Right cardiac atrium (tissue), 5 donors: ENCODE data around the gene TMEM232. TPM values are rescaled to one million over a fixed set of nuclear protein-coding genes. Genes with fewer than 3 reads are reported as not detected.

ENCODE experiments used
- ATAC-seq, 2 donors: fragments of 200-7000 bp; cut with Tn5 transposase; one replicate each; pipeline versions ENCODE4 v1.8.0 to v1.9.1; 2020; ENCODE audit warnings: moderate library complexity in 2 of 2, mild to moderate bottlenecking in 1 of 2
- DNase-seq, 3 donors: peaks; one replicate each; pipeline ENCODE4 v3.0.0-alpha.2; 2020
- H3K27ac ChIP-seq: one replicate; pipeline ENCODE4 v1.5.1; 2013; ENCODE audit warnings: mild to moderate bottlenecking, low read length, control low read depth, moderate library complexity
- H3K27me3 ChIP-seq: one replicate; pipeline ENCODE4 v1.6.1; 2013; ENCODE audit not compliant: control insufficient read depth, insufficient read depth
- H3K4me1 ChIP-seq: one replicate; pipeline ENCODE4 v1.6.1; 2013; ENCODE audit warnings: low read length; ENCODE audit not compliant: control insufficient read depth, insufficient read depth
- H3K4me3 ChIP-seq: one replicate; pipeline ENCODE4 v1.5.1; 2013; ENCODE audit warnings: low read length, control low read depth
- H3K9me3 ChIP-seq: one replicate; pipeline ENCODE4 v1.6.1; 2013; ENCODE audit warnings: low read length; ENCODE audit not compliant: control insufficient read depth
- WGBS: extraction: QIAGEN DNeasy Blood & Tissue Kit; methylation state at CpG from one replicate; pipeline ENCODE4 v1.1.7; 2013; 5-methylcytosine and 5-hydroxymethylcytosine counted together
- intact Hi-C, 4 donors: fragments of 100-400 bp; cut with DNase I; formaldehyde crosslinking; loops; one replicate each; pipeline versions ENCODE4 v1.11.0 to v1.14.0; 2022 to 2023
- polyA plus RNA-seq: library from polyadenylated mRNA; stranded (reverse); fragments of 200-250 nt; gene quantifications from one replicate; pipeline ENCODE4 v1.2.3, GENCODE V29; 2013
- total RNA-seq, 4 donors: library from RNA; stranded (reverse); fragmentation: NEBNext Ultra II Directional; extraction: Animal tissue kit (Norgen Biotek cat#: 25700); gene quantifications; one replicate each; pipeline ENCODE4 v1.2.1, GENCODE V29; 2021
- donor health status: healthy with polysubstance abuse.
- donor health status: DM: no; HTN: yes; CAD: no.
- donor health status: DM: no; HTN: no; CAD: no.
- donor health status: DM: no; HTN: yes; CAD: no; lungs with severe emphysema.
- donor health status: DM: yes; HTN: yes; CAD: no.

The TMEM232 gene
- total and polyA plus RNA-seq, 5 donors, result 0.63 to 3.3 (median 3.1) TPM

DNA sequence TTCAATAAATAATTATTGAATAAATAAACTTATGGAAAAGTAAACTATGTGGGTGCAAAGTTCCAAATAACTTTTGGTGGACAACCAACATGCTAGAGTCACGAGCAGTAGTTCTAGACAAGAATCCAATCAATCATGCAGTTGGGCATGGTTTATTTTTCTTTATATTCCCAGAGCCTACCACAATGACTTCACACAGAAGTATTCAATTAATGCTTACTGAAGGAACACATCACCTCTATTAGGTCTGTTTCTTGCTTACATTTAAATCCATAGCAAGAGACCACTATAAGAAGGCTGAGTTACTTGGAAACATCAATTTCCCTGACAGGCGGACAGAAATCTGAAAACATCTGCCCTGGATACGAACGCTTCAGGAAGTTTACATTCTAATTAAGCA lies 214.2 kb downstream of the TMEM232 start:
- no peak overlapping the region for H3K4me3 ChIP-seq
- intact Hi-C loops, result no loop called here
- H3K27ac ChIP-seq, result no peak overlapping the region
- no peaks in the 10 kb centered on the region for H3K4me1 ChIP-seq
- DNase-seq, result no peak
- no peaks in the 10 kb centered on the region for H3K9me3 ChIP-seq
- no peaks in the 10 kb centered on the region for H3K27me3 ChIP-seq
- no peak for ATAC-seq
- WGBS, result 80% methylated on average over 4 of the region's 4 CpGs

DNA sequence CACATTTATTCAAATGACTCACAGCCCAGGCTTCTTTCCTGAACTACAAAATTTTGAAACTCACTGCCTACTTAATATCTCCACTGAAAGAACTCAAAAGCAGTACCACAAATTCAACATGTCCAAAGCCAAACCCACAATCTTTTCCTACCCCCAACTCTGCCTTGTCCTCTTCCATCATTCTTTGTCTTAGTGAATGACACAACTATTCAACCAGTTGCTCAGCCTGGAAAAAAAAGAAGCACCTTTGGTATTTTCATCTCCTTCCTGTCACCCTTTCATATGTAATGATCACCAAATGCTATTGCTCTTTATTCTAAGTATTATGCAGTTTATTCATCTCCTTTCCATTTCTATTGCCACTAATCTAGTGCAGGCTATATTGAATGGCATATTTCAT lies 216.3 kb downstream of the TMEM232 start:
- H3K27me3 ChIP-seq, result no peaks in the 10 kb centered on the region
- no peaks in the 10 kb centered on the region for H3K4me1 ChIP-seq
- ATAC-seq, result no peak
- H3K4me3 ChIP-seq, result no peak overlapping the region
- H3K27ac ChIP-seq, result no peak overlapping the region
- DNase-seq, result no peak
- H3K9me3 ChIP-seq, result no peaks in the 10 kb centered on the region
- intact Hi-C loops, result no loop called here

DNA sequence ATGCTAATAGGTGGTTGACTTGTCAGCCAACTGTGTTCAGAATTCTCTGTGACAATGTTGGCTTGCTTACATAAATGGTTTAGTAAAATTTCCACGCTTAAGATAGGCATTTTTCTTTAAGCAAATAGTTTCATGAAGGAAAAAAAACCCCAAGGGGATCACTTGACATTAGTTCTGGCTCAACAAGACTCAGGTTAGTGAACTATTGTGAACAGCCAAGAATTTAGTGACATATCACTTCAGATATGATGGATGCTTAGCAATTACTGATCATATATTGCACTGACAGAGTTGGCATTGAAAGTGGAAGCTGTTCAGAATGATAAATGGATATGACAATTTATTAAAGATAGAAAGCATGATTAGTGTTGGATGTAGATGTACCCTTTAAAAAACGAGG lies 218.5 kb downstream of the TMEM232 start:
- H3K27me3 ChIP-seq, result no peaks in the 10 kb centered on the region
- no peaks in the 10 kb centered on the region for H3K4me1 ChIP-seq
- DNase-seq, result no peak
- WGBS, result 42% methylated on average over 2 of the region's 2 CpGs
- H3K9me3 ChIP-seq, result no peaks in the 10 kb centered on the region
- ATAC-seq, result no peak
- intact Hi-C loops, result no loop called here
- no peak overlapping the region for H3K4me3 ChIP-seq
- H3K27ac ChIP-seq, result no peak overlapping the region

DNA sequence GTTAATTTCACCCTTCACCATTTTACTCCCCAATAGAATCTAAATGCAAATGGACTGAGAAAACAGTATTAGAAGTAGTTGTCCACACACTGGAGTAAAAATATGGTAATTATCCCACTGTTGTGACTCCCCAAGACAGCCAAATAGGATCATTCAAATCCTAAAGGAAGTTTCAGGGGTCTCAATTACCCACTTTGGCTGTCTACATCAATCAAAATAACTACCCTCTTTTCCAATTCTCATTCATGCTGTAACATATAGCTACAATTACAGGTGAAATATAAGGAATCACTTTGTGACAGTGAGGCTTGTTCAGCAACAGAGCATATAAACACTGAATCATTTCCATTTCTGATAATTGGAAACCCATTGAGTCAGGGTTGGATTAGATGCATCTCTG lies 220.1 kb downstream of the TMEM232 start:
- intact Hi-C loops, result no loop called here
- ATAC-seq, result no peak
- H3K27me3 ChIP-seq, result no peaks in the 10 kb centered on the region

DNA sequence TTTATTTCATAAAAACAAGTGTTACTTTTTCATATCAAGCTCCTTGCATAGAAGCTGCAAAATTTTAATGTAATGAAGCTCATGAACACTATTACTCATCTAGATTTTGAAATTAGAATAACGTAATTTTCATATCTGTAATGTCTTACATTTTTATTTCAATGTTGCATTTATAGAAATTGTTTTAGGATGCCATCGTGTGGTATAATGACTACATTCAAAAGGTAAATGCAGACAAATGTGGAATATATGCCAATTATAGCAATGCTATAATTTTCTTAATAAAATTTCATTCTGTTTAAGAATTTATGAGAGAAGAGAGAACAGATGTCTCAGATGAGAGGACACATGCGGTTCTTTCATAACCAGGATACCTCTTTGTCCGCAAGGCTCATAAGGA lies 230.2 kb downstream of the TMEM232 start:
- Histone ChIP-seq H3K4me1 (no peaks in the 10 kb centered on the region), H3K9me3 (no peaks in the 10 kb centered on the region), H3K27me3 (no peaks in the 10 kb centered on the region), H3K27ac (no peak overlapping the region), H3K4me3 (no peak overlapping the region)
- ATAC-seq, result no peak
- intact Hi-C loops, result no loop called here
- no peak for DNase-seq
- 79% methylated on average over 4 of the region's 4 CpGs for WGBS

More for the DNA sequence above, 220.1 kb downstream of the TMEM232 start:
- H3K4me3 ChIP-seq, result no peak overlapping the region
- no peaks in the 10 kb centered on the region for H3K9me3 ChIP-seq
- H3K27ac ChIP-seq, result no peak overlapping the region
- H3K4me1 ChIP-seq, result no peaks in the 10 kb centered on the region
- DNase-seq, result no peak

DNA sequence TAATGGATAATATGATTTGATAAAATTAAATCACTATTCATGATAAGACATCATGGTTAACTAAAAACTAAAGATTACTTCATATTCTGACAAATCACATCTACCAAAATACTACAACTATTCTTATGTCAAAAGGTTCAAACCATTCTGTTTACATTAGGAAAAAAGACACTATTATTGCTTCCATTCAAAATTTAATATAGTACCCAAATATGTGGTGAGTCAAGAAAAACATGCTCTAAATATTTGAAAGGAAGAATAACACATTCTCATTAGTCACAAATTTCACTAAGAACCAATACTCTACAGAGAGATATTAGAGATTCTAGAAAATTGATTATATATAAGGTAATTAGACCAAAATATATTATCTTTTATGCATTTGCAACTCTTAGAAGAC lies 234.0 kb downstream of the TMEM232 start:
- ATAC-seq, result no peak

DNA sequence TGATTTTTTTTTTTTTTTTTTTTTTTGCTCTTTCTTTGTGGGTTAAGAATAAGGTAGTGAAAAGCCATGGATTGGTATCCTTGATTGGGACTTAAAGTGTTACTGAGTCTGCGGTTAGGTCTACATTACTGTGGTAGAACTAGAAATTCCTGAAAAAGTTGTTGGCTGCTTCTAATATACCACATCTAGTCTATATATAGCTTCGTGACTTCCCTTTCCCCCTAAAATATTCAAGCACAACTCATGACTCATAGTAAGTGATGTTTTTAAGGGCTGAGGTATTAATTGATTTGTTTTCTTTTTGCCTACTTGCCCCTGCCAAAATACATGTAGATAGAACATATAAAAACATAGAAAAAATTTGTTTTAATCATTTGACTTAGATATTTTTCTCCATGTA lies 247.6 kb downstream of the TMEM232 start:
- intact Hi-C loops, result no loop called here
- no peaks in the 10 kb centered on the region for H3K27me3 ChIP-seq
- H3K27ac ChIP-seq, result no peak overlapping the region
- no peaks in the 10 kb centered on the region for H3K9me3 ChIP-seq
- DNase-seq, result no peak
- 56% methylated on average over 2 of the region's 2 CpGs for WGBS
- no peak for ATAC-seq
- no peak overlapping the region for H3K4me3 ChIP-seq
- H3K4me1 ChIP-seq, result no peaks in the 10 kb centered on the region

More for the DNA sequence above, 234.0 kb downstream of the TMEM232 start:
- no peak for DNase-seq
- Histone ChIP-seq H3K4me1 (no peaks in the 10 kb centered on the region), H3K27ac (no peak overlapping the region), H3K27me3 (no peaks in the 10 kb centered on the region), H3K4me3 (no peak overlapping the region), H3K9me3 (no peaks in the 10 kb centered on the region)
- intact Hi-C loops, result no loop called here

DNA sequence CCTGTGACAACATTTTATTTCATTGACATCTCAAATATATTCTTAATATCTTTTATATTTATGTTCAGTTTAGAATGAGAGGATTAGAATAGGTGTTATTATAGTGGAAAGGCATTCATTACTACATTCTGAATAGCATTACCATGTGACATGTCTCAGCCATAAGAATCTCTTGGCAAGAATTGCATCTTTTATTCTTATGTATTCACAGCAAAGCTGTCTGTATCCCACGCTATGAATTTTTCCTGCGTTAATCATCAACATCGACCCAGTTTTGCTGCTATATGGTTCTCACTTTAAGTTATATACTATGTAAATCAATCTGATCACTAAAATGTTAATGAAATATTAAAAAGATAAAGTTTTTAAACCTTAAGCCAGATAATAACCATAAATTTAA lies 248.6 kb downstream of the TMEM232 start:
- Histone ChIP-seq H3K4me1 (no peaks in the 10 kb centered on the region), H3K9me3 (no peaks in the 10 kb centered on the region), H3K27ac (no peak overlapping the region), H3K27me3 (no peaks in the 10 kb centered on the region), H3K4me3 (no peak overlapping the region)
- no peak for ATAC-seq
- DNase-seq, result no peak
- WGBS, result 67% methylated on average over 3 of the region's 3 CpGs
- intact Hi-C loops, result no loop called here

DNA sequence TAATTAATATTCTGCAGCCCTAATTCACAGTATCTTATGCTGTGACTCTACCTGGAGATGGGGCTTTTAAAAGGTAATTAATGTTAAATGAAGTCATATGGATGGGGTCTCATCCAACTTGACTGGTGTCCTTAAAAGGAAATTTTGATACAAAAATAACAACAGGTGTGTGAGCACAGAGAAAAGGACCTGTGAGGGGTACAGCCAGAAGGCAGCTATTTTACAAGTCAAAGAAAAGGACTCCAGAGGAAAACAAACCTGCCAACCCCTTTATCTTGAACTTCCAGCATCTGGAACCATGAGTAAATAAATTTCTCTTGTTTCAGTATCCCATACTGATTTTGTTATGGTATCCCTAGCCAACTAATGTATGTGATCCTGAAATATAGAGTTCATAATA lies 250.3 kb downstream of the TMEM232 start:
- Histone ChIP-seq H3K27me3 (no peaks in the 10 kb centered on the region), H3K9me3 (no peaks in the 10 kb centered on the region), H3K4me3 (no peak overlapping the region), H3K4me1 (no peaks in the 10 kb centered on the region), H3K27ac (no peak overlapping the region)
- intact Hi-C loops, result no loop called here
- no peak for DNase-seq
- ATAC-seq, result no peak

DNA sequence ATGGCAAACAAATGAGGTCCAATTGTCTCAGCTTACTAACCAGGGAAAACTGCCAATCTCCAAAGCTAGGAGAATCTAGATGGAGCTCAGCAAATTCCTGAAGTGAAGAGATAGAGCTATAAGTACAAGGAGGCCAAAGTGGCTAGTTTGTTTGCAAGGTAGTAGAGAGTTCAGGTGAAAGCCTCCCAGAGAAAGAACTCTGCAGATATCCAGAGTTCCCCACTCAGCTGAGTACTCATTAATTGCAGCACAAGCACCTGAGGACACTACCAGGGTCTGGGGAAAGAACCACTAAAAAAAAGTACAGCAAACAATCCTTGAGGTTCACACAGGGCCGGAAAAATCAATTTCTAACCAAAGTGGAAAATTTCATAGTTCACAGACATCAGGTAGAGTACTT lies 250.9 kb downstream of the TMEM232 start:
- Histone ChIP-seq H3K9me3 (no peaks in the 10 kb centered on the region), H3K27me3 (no peaks in the 10 kb centered on the region), H3K4me3 (no peak overlapping the region), H3K27ac (no peak overlapping the region), H3K4me1 (no peaks in the 10 kb centered on the region)
- DNase-seq (no peak), ATAC-seq (no peak)
- intact Hi-C loops, result no loop called here
- WGBS, result 88% methylated on average over 1 of the region's 1 CpG

DNA sequence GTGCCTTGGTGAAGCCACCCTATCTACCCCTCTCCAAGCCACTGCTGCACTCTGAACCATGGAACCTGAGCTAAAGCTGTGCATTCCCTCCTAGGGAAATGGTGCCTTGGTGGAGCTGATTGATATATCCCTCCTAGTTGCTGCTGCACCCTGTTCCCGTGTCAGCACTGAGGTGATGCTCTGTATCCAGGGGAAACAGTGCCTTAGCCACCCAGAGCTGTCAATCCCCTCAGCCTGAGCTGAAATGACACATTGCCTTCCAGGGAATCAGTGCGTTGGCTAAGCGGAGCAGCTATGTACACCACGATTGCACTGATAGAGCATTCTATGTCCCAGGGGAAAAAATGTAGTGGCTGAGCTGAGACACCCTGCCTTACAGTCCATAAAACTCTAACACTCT lies 257.0 kb downstream of the TMEM232 start:
- intact Hi-C loops, result no loop called here
- WGBS, result 90% methylated on average over 4 of the region's 4 CpGs
- Histone ChIP-seq H3K27me3 (no peaks in the 10 kb centered on the region), H3K27ac (no peak overlapping the region), H3K4me1 (no peaks in the 10 kb centered on the region), H3K9me3 (no peaks in the 10 kb centered on the region), H3K4me3 (no peak overlapping the region)
- no peak for ATAC-seq
- no peak for DNase-seq

DNA sequence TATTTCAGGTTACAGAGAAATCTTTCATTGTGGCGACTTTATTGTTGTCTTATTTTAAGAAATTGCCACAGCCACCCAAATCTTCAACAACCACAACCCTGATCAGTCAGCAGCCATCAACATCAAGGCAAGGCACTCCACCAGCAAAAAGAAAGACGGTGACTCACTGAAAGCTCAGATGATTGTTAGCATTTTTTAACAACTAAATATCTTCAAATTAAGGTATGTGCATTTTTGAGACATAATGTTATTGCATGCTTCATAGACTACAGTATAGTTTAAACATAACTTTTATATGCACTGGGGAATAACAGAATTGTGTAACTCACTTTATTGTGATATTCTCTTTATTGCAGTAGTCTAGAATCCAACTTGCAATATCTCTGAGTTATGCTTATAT lies 263.4 kb downstream of the TMEM232 start:
- Histone ChIP-seq H3K4me3 (no peak overlapping the region), H3K4me1 (no peaks in the 10 kb centered on the region), H3K27ac (no peak overlapping the region), H3K27me3 (no peaks in the 10 kb centered on the region), H3K9me3 (no peaks in the 10 kb centered on the region)
- no peak for DNase-seq
- no peak for ATAC-seq
- 78% methylated on average over 2 of the region's 2 CpGs for WGBS
- intact Hi-C loops, result no loop called here
